GM12878 (cell line): ENCODE results near the gene CPNE5. TPM values are rescaled to one million over a fixed set of nuclear protein-coding genes. Genes with fewer than 3 reads are reported as not detected.
A peak's percentile ranks its signal among the peaks of the same experiment; 100 is the strongest.

ENCODE experiments used
- ATAC-seq: fragments of 200-7000 bp; cut with Tn5 transposase; 3 replicates; pipeline ENCODE4 v1.9.1; 2020; ENCODE audit warnings: mild to moderate bottlenecking, moderate library complexity
- BruUV-seq: library from RNA; stranded (reverse); fragments of 400-500 nt; replicated peaks from 2 replicates; lab custom pipeline; 2021; lab: Mats Ljungman, UMichigan
- CTCF ChIA-PET: fragments of 300-600 bp; sonication (Branson Sonifier 250); formaldehyde crosslinking; extraction: SDS; loops from one replicate; lab custom pipeline; 2021; ENCODE audit warnings: inconsistent platforms; lab: Yijun Ruan, JAX
- POLR2A ChIA-PET: fragments of 350-600 bp; formaldehyde crosslinking; extraction: SDS; loops from one replicate; lab custom pipeline; 2021; ENCODE audit warnings: inconsistent platforms; lab: Charles Lee
- RAD21 ChIA-PET: fragments of 300-600 bp; sonication (Branson Sonifier 250); formaldehyde crosslinking; loops from one replicate; lab custom pipeline; 2023; ENCODE audit warnings: antibody characterized with exemption; ENCODE audit not compliant: unreplicated experiment; lab: Charles Lee
- SMC1A ChIA-PET: fragments of 300-600 bp; sonication (Branson Sonifier 250); formaldehyde crosslinking; loops from one replicate; lab custom pipeline; 2023; ENCODE audit not compliant: unreplicated experiment, uncharacterized antibody; lab: Charles Lee
- DNase-seq: peaks from one replicate; pipeline ENCODE4 v3.0.0-alpha.2; 2011; ENCODE audit warnings: low read depth, low spot score
- FAIRE-seq: peaks from 3 replicates; lab custom pipeline; 2011; peaks lifted over from hg19 to GRCh38; lab: Jason Lieb, UNC
- H2AFZ ChIP-seq: 2 replicates; pipeline ENCODE4 v1.6.0; 2011; ENCODE audit warnings: low read depth, low read length, control low read depth; ENCODE audit not compliant: control insufficient read depth
- H3K27ac ChIP-seq: 2 replicates; pipeline ENCODE4 v1.5.1; 2011; ENCODE audit warnings: control low read depth; ENCODE audit not compliant: control insufficient read depth, insufficient read depth
- H3K27me3 ChIP-seq, 2 experiments: replicated peaks in 1 of 2; 2 replicates each; pipeline versions ENCODE4 v1.6.0 to v1.6.1; 2011; ENCODE audit warnings: low read length in 1 of 2; ENCODE audit not compliant: control insufficient read depth in 2 of 2, insufficient read depth in 2 of 2
- H3K36me3 ChIP-seq, 2 experiments: 2 replicates each; pipeline ENCODE4 v1.5.1; 2011; ENCODE audit warnings: low read length in 1 of 2; ENCODE audit not compliant: control insufficient read depth in 2 of 2, insufficient read depth in 2 of 2
- H3K4me1 ChIP-seq: 2 replicates; pipeline ENCODE4 v1.6.1; 2011; ENCODE audit warnings: mild to moderate bottlenecking, low read length, moderate library complexity, mixed read lengths; ENCODE audit not compliant: control insufficient read depth, insufficient read depth
- H3K4me2 ChIP-seq: 2 replicates; pipeline ENCODE4 v1.6.0; 2011; ENCODE audit warnings: control low read depth; ENCODE audit not compliant: control insufficient read depth, insufficient read depth
- H3K4me3 ChIP-seq: fragments of 200-600 bp; sonication (generic); 2 replicates; pipeline ENCODE4 v1.5.1; 2016
- H3K79me2 ChIP-seq: 2 replicates; pipeline ENCODE4 v1.6.0; 2011; ENCODE audit warnings: low read length; ENCODE audit not compliant: control insufficient read depth, insufficient read depth
- H3K9ac ChIP-seq: 2 replicates; pipeline ENCODE4 v1.8.0; 2011; ENCODE audit warnings: low read length, control low read depth, mixed read lengths; ENCODE audit not compliant: control insufficient read depth, insufficient read depth
- H3K9me3 ChIP-seq: replicated peaks from 3 replicates; pipeline ENCODE4 v1.5.1; 2011; ENCODE audit warnings: mild to moderate bottlenecking, low read length; ENCODE audit not compliant: control insufficient read depth, insufficient read depth
- H4K20me1 ChIP-seq: 2 replicates; pipeline ENCODE4 v1.6.0; 2011; ENCODE audit not compliant: control insufficient read depth, insufficient read depth
- ATF3 ChIP-seq: IDR thresholded peaks from 2 replicates; pipeline ENCODE4 v1.6.1; 2011; ENCODE audit warnings: low read depth, mild to moderate bottlenecking, low read length, moderate library complexity, borderline replicate concordance; ENCODE audit errors: extremely low read depth
- BCL11A ChIP-seq: IDR thresholded peaks from 2 replicates; pipeline ENCODE4 v1.6.1; 2011; ENCODE audit warnings: low read depth, low read length
- EP300 ChIP-seq, 2 experiments: fragments of 150-350 bp in 1 of 2; IDR thresholded peaks; 2 replicates each; pipeline ENCODE4 v1.6.1; 2011 to 2012; ENCODE audit warnings: low read depth in 2 of 2, low read length in 2 of 2, borderline replicate concordance in 1 of 2, improper control_type of control experiment in 1 of 2, inconsistent platforms in 1 of 2; ENCODE audit not compliant: control insufficient read depth in 1 of 2
- GABPA ChIP-seq: IDR thresholded peaks from 2 replicates; pipeline ENCODE4 v1.6.1; 2014; ENCODE audit warnings: antibody characterized with exemption, low read depth, mild to moderate bottlenecking, inconsistent platforms
- HSF1 ChIP-seq: fragments of 150-350 bp; IDR thresholded peaks from 2 replicates; pipeline ENCODE4 v1.6.1; 2014; ENCODE audit warnings: mild to moderate bottlenecking, low read depth, low read length
- NR2F1 ChIP-seq: fragments of 450-650 bp; conservative IDR thresholded peaks from 2 replicates; pipeline ENCODE4 v1.6.1; 2017; ENCODE audit warnings: mild to moderate bottlenecking
- TCF12 ChIP-seq: IDR thresholded peaks from 2 replicates; pipeline ENCODE4 v1.6.1; 2011; ENCODE audit warnings: low read depth, mild to moderate bottlenecking, low read length
- ZNF687 ChIP-seq: fragments of 450-650 bp; IDR thresholded peaks from 2 replicates; pipeline ENCODE4 v1.6.1; 2017; ENCODE audit warnings: mild to moderate bottlenecking, moderate library complexity
- WGBS: methylation state at CpG from one replicate; pipeline ENCODE4 v1.1.6; 2016; ENCODE audit warnings: low lambda C conversion rate; ENCODE audit not compliant: insufficient replicate concordance, insufficient coverage; ENCODE audit errors: missing lambda C conversion rate; 5-methylcytosine and 5-hydroxymethylcytosine counted together
- in situ Hi-C: fragments of 300-500 bp; cut with MboI; formaldehyde crosslinking; loops from 9 replicates; pipeline ENCODE4 v1.14.3; 2018; ENCODE audit warnings: mixed read lengths
- intact Hi-C: fragments of 100-400 bp; cut with micrococcal nuclease; formaldehyde crosslinking; loops from one replicate; pipeline ENCODE4 v1.14.2; 2022; ENCODE audit not compliant: unreplicated experiment
- polyA plus RNA-seq, 11 experiments: library from polyadenylated mRNA; depleted of rRNA in 4 of 11; unstranded in 6 of 11; stranded (reverse) in 5 of 11; fragments of >200 nt; fragmentation: Nextera tagmentation in 4 of 11; fragmentation: Illumina TruSeq in 1 of 11; extraction: Ambion mirVana in 4 of 11; extraction: Trizol in 1 of 11; gene quantifications; 1 replicate in 1 of 11; 2 replicates in 10 of 11; pipeline versions ENCODE4 v1.2.1 to v1.2.3, GENCODE V29; 2011 to 2016; ENCODE audit warnings: inconsistent platforms in 2 of 11, missing spikeins in 2 of 11, low read depth in 1 of 11
- total RNA-seq, 4 experiments: library from RNA; depleted of rRNA in 3 of 4; stranded (reverse); fragments of >200 nt in 3 of 4; fragmentation: Illumina TruSeq in 1 of 4; extraction: Trizol in 1 of 4; gene quantifications; 2 replicates each; pipeline versions ENCODE4 v1.2.1 to v1.2.3, GENCODE V29; 2013 to 2021

Gene CPNE5
- total and polyA plus RNA-seq, 10 of the 15 experiments (the other 5 are each of a cell fraction or from before 2014, with no cell fraction given), result 2.4 to 39.1 (median 18.2) TPM

- 53% methylated on average over 7 of the region's 7 CpGs for WGBS
- no peak overlapping the region for H3K4me2 ChIP-seq
- TF ChIP-seq NR2F1 (peak; percentile 65), EP300 (IDR thresholded peaks at IDR 0.05; ENCODE audit: borderline replicate concordance in 1 of 2, control insufficient read depth in 1 of 2, low read depth in 2 of 2, low read length in 2 of 2) (no peak)
- TF ChIP-seq, all 136 proteins: peak for 1
- Histone ChIP-seq H3K36me3 (no peaks in the 10 kb centered on the region), H3K9me3 (no peaks in the 10 kb centered on the region), H3K4me1 (peaks cover 13% of the 10 kb centered on the region), H3K27ac (no peak overlapping the region), H3K9ac (no peak overlapping the region), H4K20me1 (no peaks in the 10 kb centered on the region), H3K27me3 (no peaks in the 10 kb centered on the region), H2AFZ (no peak overlapping the region), H3K79me2 (no peaks in the 10 kb centered on the region), H3K4me3 (no peak overlapping the region)
- no peak for DNase-seq
- POLR2A ChIA-PET, result no interaction called here
- intact Hi-C loops, result no loop called here
- SMC1A ChIA-PET, result interaction anchor here (1.3 to 1.6 kb wide), 2 partner anchors 9 to 100 kb away, joined by 4 read pairs; no protein-coding TSS in a partner anchor
- ATAC-seq, result no peak
- FAIRE-seq, result no peak
- no TSS peak for BruUV-seq
- in situ Hi-C loops, result no loop called here
- RAD21 ChIA-PET, result interaction anchor here (1.7 kb wide), 1 partner anchor 23 kb away, joined by 3 read pairs; no protein-coding TSS in a partner anchor
- CTCF ChIA-PET, result no interaction called here
These were observed 123.8 kb downstream of the CPNE5 start for GRCh38 chr6:36715469-36715868.

GRCh38 chr6:36714511-36714910 lies 124.7 kb downstream of the CPNE5 start:
- TF ChIP-seq TCF12 (no peak), ATF3 (no peak), GABPA (no peak), BCL11A (no peak), ZNF687 (no peak), HSF1 (no peak)
- WGBS, result 68% methylated on average over 10 of the region's 10 CpGs
- H3K9me3 ChIP-seq, result no peaks in the 10 kb centered on the region
- H3K36me3 ChIP-seq, result no peaks in the 10 kb centered on the region
- no peaks in the 10 kb centered on the region for H3K79me2 ChIP-seq
- H3K27me3 ChIP-seq, result no peaks in the 10 kb centered on the region
- no peaks in the 10 kb centered on the region for H4K20me1 ChIP-seq
- no peak overlapping the region for H3K4me3 ChIP-seq
- ATAC-seq (no peak), DNase-seq (no peak), FAIRE-seq (no peak)
- H3K9ac ChIP-seq, result no peak overlapping the region
- peaks cover 4% of the 10 kb centered on the region; the same call in 1 of the 2 replicates for H3K4me1 ChIP-seq
- ChIA-PET POLR2A (no interaction called here), CTCF (no interaction called here), RAD21 (no interaction called here), SMC1A (interaction anchor here (1.3 kb wide), 1 partner anchor 10 kb away, joined by 4 read pairs; no protein-coding TSS in a partner anchor)
- no TSS peak for BruUV-seq
- intact Hi-C loops, result no loop called here
- H2AFZ ChIP-seq, result no peak overlapping the region
- H3K27ac ChIP-seq, result no peak overlapping the region
- in situ Hi-C loops, result no loop called here
- H3K4me2 ChIP-seq, result no peak overlapping the region
